ENCODE measurements around the gene PAPPA. TPM values are rescaled to one million over a fixed set of nuclear protein-coding genes. Genes with fewer than 3 reads are reported as not detected.
A peak's percentile ranks its signal among the peaks of the same experiment; 100 is the strongest.

Gene PAPPA
- total and polyA plus RNA-seq, 9 of the 15 experiments (the other 6 are each of a cell fraction or from before 2014, with no cell fraction given) = 0.06 to 0.18 (median 0.11) TPM

GRCh38 chr9:116394894-116395698 is 241.5 kb downstream of the PAPPA start (continued):
- TF ChIP-seq, protein P1, sequence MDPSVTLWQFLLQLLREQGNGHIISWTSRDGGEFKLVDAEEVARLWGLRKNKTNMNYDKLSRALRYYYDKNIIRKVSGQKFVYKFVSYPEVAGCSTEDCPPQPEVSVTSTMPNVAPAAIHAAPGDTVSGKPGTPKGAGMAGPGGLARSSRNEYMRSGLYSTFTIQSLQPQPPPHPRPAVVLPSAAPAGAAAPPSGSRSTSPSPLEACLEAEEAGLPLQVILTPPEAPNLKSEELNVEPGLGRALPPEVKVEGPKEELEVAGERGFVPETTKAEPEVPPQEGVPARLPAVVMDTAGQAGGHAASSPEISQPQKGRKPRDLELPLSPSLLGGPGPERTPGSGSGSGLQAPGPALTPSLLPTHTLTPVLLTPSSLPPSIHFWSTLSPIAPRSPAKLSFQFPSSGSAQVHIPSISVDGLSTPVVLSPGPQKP (CRISPR knock-in tag; IDR thresholded peaks at IDR 0.05) = no peak
- TF ChIP-seq POLR2AphosphoS2 (IDR thresholded peaks at IDR 0.05; ENCODE audit: low read length) (no peak), BRD4 (IDR thresholded peaks at IDR 0.05) (no peak; the same call in 1 of the 2 replicates), ERF (CRISPR knock-in tag; IDR thresholded peaks at IDR 0.05) (no peak), NEUROD1 (IDR thresholded peaks at IDR 0.05; ENCODE audit: borderline replicate concordance, low read depth, low read length, partially characterized antibody) (peak; percentile 50), RUNX1 (IDR thresholded peaks at IDR 0.05; ENCODE audit: low read depth) (no peak), ZNF79 (CRISPR knock-in tag; IDR thresholded peaks at IDR 0.05; ENCODE audit: low read depth) (no peak), RBM25 (IDR thresholded peaks at IDR 0.05; ENCODE audit: low read depth, low read length, severe bottlenecking) (no peak), REST (IDR thresholded peaks at IDR 0.05; ENCODE audit: borderline replicate concordance) (peak; percentile 42), REST (CRISPR knock-in tag; IDR thresholded peaks at IDR 0.05; ENCODE audit: low read depth) (no peak), EWSR1 (IDR thresholded peaks at IDR 0.05; ENCODE audit: borderline replicate concordance, low read depth, partially characterized antibody) (no peak), ARID2 (IDR thresholded peaks at IDR 0.05) (no peak), ZKSCAN8 (CRISPR knock-in tag; IDR thresholded peaks at IDR 0.05) (no peak)
- TF ChIP-seq, protein P2, sequence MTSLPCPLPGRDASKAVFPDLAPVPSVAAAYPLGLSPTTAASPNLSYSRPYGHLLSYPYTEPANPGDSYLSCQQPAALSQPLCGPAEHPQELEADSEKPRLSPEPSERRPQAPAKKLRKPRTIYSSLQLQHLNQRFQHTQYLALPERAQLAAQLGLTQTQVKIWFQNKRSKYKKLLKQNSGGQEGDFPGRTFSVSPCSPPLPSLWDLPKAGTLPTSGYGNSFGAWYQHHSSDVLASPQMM (CRISPR knock-in tag; IDR thresholded peaks at IDR 0.05) = no peak
- TF ChIP-seq, protein P3, sequence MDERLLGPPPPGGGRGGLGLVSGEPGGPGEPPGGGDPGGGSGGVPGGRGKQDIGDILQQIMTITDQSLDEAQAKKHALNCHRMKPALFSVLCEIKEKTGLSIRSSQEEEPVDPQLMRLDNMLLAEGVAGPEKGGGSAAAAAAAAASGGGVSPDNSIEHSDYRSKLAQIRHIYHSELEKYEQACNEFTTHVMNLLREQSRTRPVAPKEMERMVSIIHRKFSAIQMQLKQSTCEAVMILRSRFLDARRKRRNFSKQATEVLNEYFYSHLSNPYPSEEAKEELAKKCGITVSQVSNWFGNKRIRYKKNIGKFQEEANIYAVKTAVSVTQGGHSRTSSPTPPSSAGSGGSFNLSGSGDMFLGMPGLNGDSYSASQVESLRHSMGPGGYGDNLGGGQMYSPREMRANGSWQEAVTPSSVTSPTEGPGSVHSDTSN (CRISPR knock-in tag; IDR thresholded peaks at IDR 0.05; ENCODE audit: low read depth) = no peak
- TF ChIP-seq, protein P3 (tag; conservative IDR thresholded peaks at IDR 0.05; ENCODE audit: low read depth) = no peak
